SU-DHL-6 (cell line): Measurements from ENCODE around the gene SMYD4.

ENCODE experiments used
- H2AFZ ChIP-seq: fragments of 200-600 bp; sonication (generic); 2 replicates; pipeline ENCODE4 v1.6.1; 2014; ENCODE audit warnings: low read depth, mild to moderate bottlenecking, moderate library complexity, mixed read lengths, antibody characterized with exemption, low read length; ENCODE audit not compliant: severe bottlenecking
- H3F3A ChIP-seq: fragments of 200-600 bp; shearing (Covaris generic); 2 replicates; pipeline ENCODE4 v1.6.0; 2016; ENCODE audit warnings: antibody characterized with exemption, mild to moderate bottlenecking; ENCODE audit not compliant: insufficient read depth
- H3K27ac ChIP-seq: fragments of 200-600 bp; sonication (generic); 2 replicates; pipeline ENCODE4 v1.5.1; 2016; ENCODE audit warnings: low read depth, mild to moderate bottlenecking, low read length, moderate library complexity, mixed read lengths
- H3K27me3 ChIP-seq: fragments of 200-600 bp; sonication (generic), shearing (Covaris generic); 2 replicates; pipeline ENCODE4 v1.6.0; 2014; ENCODE audit warnings: mild to moderate bottlenecking, low read length
- H3K36me3 ChIP-seq: fragments of 200-600 bp; sonication (generic); 2 replicates; pipeline ENCODE4 v1.6.1; 2014; ENCODE audit warnings: mild to moderate bottlenecking, low read length, mixed read lengths
- H3K4me2 ChIP-seq: fragments of 300-600, 200-600 bp; shearing (Covaris generic), sonication (generic); 2 replicates; pipeline ENCODE4 v1.6.0; 2014; ENCODE audit warnings: low read length, low read depth, mild to moderate bottlenecking; ENCODE audit not compliant: poor library complexity, severe bottlenecking
- H3K4me3 ChIP-seq: fragments of 200-600 bp; sonication (generic); 2 replicates; pipeline ENCODE4 v1.5.1; 2014; ENCODE audit warnings: antibody characterized with exemption, low read length, mild to moderate bottlenecking, mixed read lengths; ENCODE audit not compliant: insufficient read depth, poor library complexity, severe bottlenecking
- H3K79me2 ChIP-seq: fragments of 200-600 bp; sonication (generic); 2 replicates; pipeline ENCODE4 v1.6.1; 2014; ENCODE audit warnings: mild to moderate bottlenecking, low read length, moderate library complexity; ENCODE audit not compliant: insufficient read depth
- H3K9ac ChIP-seq: fragments of 200-600 bp; sonication (generic); 2 replicates; pipeline ENCODE4 v1.7.0; 2014; ENCODE audit warnings: mild to moderate bottlenecking, low read length
- H3K9me2 ChIP-seq: fragments of 200-600 bp; sonication (generic); replicated peaks from 2 replicates; pipeline ENCODE4 v1.6.1; 2014; ENCODE audit warnings: low read length; ENCODE audit not compliant: insufficient read depth
- H3K9me3 ChIP-seq: fragments of 200-600 bp; sonication (generic); 2 replicates; pipeline ENCODE4 v1.6.1; 2014; ENCODE audit warnings: low read length, mixed read lengths; ENCODE audit not compliant: insufficient read depth
- H4K20me1 ChIP-seq: fragments of 200-600 bp; sonication (generic); 2 replicates; pipeline ENCODE4 v1.6.1; 2014; ENCODE audit warnings: low read depth, mild to moderate bottlenecking, antibody characterized with exemption, low read length, moderate library complexity, mixed read lengths
- EZH2phosphoT487 ChIP-seq: fragments of 200-600 bp; sonication (generic), shearing (Covaris generic); conservative IDR thresholded peaks from 2 replicates; pipeline ENCODE4 v1.6.1; 2018; ENCODE audit warnings: mild to moderate bottlenecking, antibody characterized with exemption, low read length, moderate library complexity, mixed read lengths
- TF ChIP-seq, protein P1 (sequence below): fragments of 200-600 bp; sonication (generic); IDR thresholded peaks from one replicate; pipeline ENCODE4 v1.5.1; 2017; ENCODE audit warnings: antibody characterized with exemption, mild to moderate bottlenecking, low read length, moderate library complexity; ENCODE audit not compliant: insufficient read depth, poor library complexity, severe bottlenecking

SMYD4 gene

DNA sequence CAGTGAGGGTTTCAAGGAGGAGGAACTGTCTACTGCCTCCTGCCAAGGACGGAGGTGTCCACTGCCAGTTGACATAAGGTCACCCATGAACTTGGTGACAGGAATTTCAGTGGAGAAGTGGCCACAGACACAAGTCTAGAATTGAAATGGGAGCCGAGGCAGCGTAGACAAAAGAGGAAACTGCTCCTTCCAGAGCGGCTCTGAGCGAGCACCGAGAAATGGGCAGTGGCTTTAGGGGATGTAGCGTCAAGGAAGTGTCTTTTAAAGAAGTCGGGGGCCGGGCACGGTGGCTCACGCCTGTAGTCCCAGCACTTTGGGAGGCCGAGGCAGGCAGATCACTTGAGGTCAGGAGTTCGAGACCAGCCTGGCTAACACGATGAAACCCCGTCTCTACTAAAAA is 70.9 kb downstream of the SMYD4 start:
- no peak overlapping the region for H2AFZ ChIP-seq
- TF ChIP-seq, protein P1, sequence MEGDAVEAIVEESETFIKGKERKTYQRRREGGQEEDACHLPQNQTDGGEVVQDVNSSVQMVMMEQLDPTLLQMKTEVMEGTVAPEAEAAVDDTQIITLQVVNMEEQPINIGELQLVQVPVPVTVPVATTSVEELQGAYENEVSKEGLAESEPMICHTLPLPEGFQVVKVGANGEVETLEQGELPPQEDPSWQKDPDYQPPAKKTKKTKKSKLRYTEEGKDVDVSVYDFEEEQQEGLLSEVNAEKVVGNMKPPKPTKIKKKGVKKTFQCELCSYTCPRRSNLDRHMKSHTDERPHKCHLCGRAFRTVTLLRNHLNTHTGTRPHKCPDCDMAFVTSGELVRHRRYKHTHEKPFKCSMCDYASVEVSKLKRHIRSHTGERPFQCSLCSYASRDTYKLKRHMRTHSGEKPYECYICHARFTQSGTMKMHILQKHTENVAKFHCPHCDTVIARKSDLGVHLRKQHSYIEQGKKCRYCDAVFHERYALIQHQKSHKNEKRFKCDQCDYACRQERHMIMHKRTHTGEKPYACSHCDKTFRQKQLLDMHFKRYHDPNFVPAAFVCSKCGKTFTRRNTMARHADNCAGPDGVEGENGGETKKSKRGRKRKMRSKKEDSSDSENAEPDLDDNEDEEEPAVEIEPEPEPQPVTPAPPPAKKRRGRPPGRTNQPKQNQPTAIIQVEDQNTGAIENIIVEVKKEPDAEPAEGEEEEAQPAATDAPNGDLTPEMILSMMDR, result no peak
- TF ChIP-seq EZH2phosphoT487, result no peak
- no peak overlapping the region for H3K27ac ChIP-seq
- no peak overlapping the region for H3K4me3 ChIP-seq
- no peaks in the 10 kb centered on the region for H3K36me3 ChIP-seq
- no peaks in the 10 kb centered on the region for H3K9me2 ChIP-seq
- no peaks in the 10 kb centered on the region for H3K27me3 ChIP-seq
- H4K20me1 ChIP-seq, result no peaks in the 10 kb centered on the region
- H3K79me2 ChIP-seq, result no peaks in the 10 kb centered on the region
- no peaks in the 10 kb centered on the region for H3K9me3 ChIP-seq
- no peaks in the 10 kb centered on the region for H3F3A ChIP-seq
- no peak overlapping the region for H3K9ac ChIP-seq
- H3K4me2 ChIP-seq, result no peak overlapping the region

DNA sequence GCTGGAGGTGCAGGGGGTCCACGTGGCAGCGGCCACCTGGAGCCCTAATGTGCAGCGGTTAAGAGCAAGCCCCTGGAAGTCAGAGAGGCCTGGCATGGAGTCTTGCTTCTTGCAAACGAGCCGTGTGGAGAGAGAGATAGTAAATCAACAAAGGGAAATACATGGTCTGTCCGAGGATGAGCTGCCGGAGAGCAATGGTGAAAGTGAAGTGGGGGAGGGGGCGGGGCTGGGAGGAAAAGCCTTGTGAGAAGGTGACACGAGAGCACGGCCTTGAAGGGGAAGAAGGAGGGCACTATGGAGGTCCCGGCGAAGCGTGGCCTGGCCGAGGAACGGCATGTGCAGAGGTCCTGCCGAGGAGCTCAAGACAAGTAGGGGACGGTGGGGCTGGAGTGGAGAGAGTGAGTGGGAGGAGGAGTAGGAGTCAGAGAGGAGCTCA is 73.9 kb downstream of the SMYD4 start:
- H3K9me2 ChIP-seq, result no peaks in the 10 kb centered on the region
- H3K9ac ChIP-seq, result no peak overlapping the region
- H3F3A ChIP-seq, result no peaks in the 10 kb centered on the region
- H3K36me3 ChIP-seq, result no peaks in the 10 kb centered on the region
- H3K79me2 ChIP-seq, result no peaks in the 10 kb centered on the region
- TF ChIP-seq EZH2phosphoT487, result no peak
- TF ChIP-seq, protein P1, result no peak
- H3K9me3 ChIP-seq, result no peaks in the 10 kb centered on the region
- H2AFZ ChIP-seq, result no peak overlapping the region
- H3K27me3 ChIP-seq, result no peaks in the 10 kb centered on the region
- no peak overlapping the region for H3K4me3 ChIP-seq
- no peak overlapping the region for H3K27ac ChIP-seq
- H4K20me1 ChIP-seq, result no peaks in the 10 kb centered on the region
- H3K4me2 ChIP-seq, result no peak overlapping the region

DNA sequence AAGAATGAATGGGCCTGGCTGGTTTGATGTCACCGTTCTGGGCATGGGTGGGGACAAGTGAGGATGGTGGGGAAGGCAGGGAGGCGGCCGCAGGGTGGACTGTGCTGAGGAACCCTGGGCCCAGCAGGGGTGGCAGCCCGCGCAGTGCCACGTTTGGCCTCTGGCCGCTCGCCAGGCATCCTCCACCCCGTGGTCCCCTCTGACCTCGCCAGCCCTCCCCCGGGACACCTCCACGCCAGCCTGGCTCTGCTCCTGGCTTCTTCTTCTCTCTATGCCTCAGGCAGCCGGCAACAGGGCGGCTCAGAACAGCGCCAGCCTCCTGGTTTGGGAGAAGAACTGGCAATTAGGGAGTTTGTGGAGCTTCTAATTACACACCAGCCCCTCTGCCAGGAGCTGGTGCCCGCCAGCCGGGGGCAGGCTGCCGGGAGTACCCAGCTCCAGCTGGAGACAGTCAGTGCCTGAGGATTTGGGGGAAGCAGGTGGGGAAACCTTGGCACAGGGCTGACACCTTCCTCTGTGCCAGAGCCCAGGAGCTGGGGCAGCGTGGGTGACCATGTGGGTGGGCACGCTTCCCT is 74.4 kb downstream of the SMYD4 start:
- no peaks in the 10 kb centered on the region for H3K36me3 ChIP-seq
- H3K27ac ChIP-seq, result no peak overlapping the region
- H3K9me2 ChIP-seq, result no peaks in the 10 kb centered on the region
- H3K9ac ChIP-seq, result no peak overlapping the region
- no peaks in the 10 kb centered on the region for H3K27me3 ChIP-seq
- H3K4me2 ChIP-seq, result no peak overlapping the region
- H2AFZ ChIP-seq, result no peak overlapping the region
- H3F3A ChIP-seq, result no peaks in the 10 kb centered on the region
- no peaks in the 10 kb centered on the region for H3K79me2 ChIP-seq
- no peaks in the 10 kb centered on the region for H3K9me3 ChIP-seq
- H3K4me3 ChIP-seq, result no peak overlapping the region
- TF ChIP-seq EZH2phosphoT487, result no peak
- TF ChIP-seq, protein P1, result no peak
- no peaks in the 10 kb centered on the region for H4K20me1 ChIP-seq
